Esophagus (tissue), 2 donors: ENCODE results near the gene IRF7. TPM values are rescaled to one million over a fixed set of nuclear protein-coding genes. Genes with fewer than 3 reads are reported as not detected.

Source experiments
- H3K27ac ChIP-seq, 2 donors: one replicate each; pipeline ENCODE4 v1.5.1; 2013; ENCODE audit warnings: low read depth in 2 of 2, mild to moderate bottlenecking in 2 of 2, inconsistent platforms in 1 of 2, low read length in 1 of 2, moderate library complexity in 1 of 2
- H3K27me3 ChIP-seq, 2 donors: one replicate each; pipeline ENCODE4 v1.6.1; 2013; ENCODE audit warnings: low read length in 2 of 2, control low read depth in 1 of 2, mild to moderate bottlenecking in 1 of 2; ENCODE audit not compliant: insufficient read depth in 2 of 2, control insufficient read depth in 1 of 2
- H3K36me3 ChIP-seq, 2 donors: one replicate each; pipeline ENCODE4 v1.6.1; 2013; ENCODE audit warnings: low read length in 1 of 2; ENCODE audit not compliant: control insufficient read depth in 2 of 2, insufficient read depth in 2 of 2
- H3K4me1 ChIP-seq, 2 donors: one replicate each; pipeline ENCODE4 v1.6.1; 2013; ENCODE audit warnings: low read length in 1 of 2; ENCODE audit not compliant: control insufficient read depth in 2 of 2, insufficient read depth in 2 of 2
- H3K4me3 ChIP-seq, 2 donors: one replicate each; pipeline ENCODE4 v1.5.1; 2013; ENCODE audit warnings: low read length in 2 of 2, mild to moderate bottlenecking in 2 of 2, low read depth in 1 of 2, moderate library complexity in 1 of 2
- H3K9me3 ChIP-seq, 2 donors: one replicate each; pipeline ENCODE4 v1.6.1; 2013; ENCODE audit warnings: mild to moderate bottlenecking in 2 of 2, low read depth in 1 of 2, low read length in 1 of 2, moderate library complexity in 1 of 2; ENCODE audit not compliant: control insufficient read depth in 2 of 2, insufficient read depth in 1 of 2
- WGBS, 2 donors: extraction: QIAGEN DNeasy Blood & Tissue Kit; methylation state at CpG; one replicate each; pipeline ENCODE4 v1.1.7; 2013; 5-methylcytosine and 5-hydroxymethylcytosine counted together
- polyA plus RNA-seq, 2 donors: library from polyadenylated mRNA; stranded (reverse); fragments of 200-250 nt; gene quantifications; one replicate each; pipeline ENCODE4 v1.2.3, GENCODE V29; 2013
- donor health status: healthy with polysubstance abuse.
- donor health status: Bipolar disorder and iron deficiency.

IRF7 gene
- polyA plus RNA-seq, 2 donors: 17.0 to 30.1 TPM

DNA sequence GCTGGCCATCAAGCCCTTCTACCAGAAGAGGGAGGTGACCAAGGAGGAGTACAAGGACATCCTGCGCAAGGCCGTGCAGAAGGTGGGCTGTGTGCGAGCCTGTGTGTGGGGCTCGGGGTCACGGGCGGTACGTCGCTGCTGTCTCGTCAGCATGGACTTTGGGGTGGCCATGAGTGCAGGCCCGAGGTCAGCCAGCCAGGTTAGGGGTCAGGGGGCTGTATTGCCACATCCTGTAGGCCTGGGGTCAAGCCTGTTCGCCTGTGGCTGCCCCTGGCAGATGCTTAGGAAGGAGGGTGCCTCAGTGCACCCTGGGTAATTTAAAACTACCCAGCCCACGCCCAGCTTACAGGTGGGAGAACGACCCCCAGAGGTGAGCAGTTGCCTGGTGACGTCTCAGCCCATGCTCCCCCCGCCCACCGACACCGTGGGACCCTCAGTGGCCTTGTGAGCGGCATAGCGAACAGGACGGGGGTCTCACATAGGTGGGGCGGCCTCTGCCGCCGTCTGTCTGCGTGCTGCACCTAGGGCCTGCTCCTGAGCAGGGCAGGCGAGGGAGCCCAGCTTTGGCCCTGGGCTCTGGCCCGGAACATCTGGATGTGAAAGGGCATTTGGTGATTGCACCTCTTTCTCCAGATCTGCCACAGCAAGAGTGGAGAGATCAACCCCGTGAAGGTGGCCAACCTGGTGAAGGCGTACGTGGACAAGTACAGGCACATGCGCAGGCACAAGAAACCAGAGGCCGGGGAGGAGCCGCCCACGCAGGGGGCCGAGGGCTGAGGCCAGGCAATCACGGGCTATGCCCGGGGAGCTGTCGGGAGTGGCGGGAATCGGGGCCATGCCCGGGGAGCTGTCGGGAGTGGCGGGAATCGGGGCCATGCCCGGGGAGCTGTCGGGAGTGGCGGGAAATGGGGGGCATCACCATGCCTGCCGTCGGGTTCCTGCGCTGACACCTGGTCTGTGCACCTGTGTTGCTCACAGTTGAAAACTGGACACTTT is 4.5 kb downstream of the IRF7 start:
- peak overlapping the region in 1 of 2 donors; percentile 38 for H3K27ac ChIP-seq
- peaks cover 18 to 32% of the 10 kb centered on the region in 2 donors for H3K4me1 ChIP-seq
- no peak overlapping the region for H3K4me3 ChIP-seq
- peaks cover 28 to 69% of the 10 kb centered on the region in 2 donors for H3K36me3 ChIP-seq
- no peaks in the 10 kb centered on the region for H3K27me3 ChIP-seq
- no peaks in the 10 kb centered on the region for H3K9me3 ChIP-seq
- WGBS, 2 donors: 65 to 71% methylated on average over 49 of the region's 49 CpGs

DNA sequence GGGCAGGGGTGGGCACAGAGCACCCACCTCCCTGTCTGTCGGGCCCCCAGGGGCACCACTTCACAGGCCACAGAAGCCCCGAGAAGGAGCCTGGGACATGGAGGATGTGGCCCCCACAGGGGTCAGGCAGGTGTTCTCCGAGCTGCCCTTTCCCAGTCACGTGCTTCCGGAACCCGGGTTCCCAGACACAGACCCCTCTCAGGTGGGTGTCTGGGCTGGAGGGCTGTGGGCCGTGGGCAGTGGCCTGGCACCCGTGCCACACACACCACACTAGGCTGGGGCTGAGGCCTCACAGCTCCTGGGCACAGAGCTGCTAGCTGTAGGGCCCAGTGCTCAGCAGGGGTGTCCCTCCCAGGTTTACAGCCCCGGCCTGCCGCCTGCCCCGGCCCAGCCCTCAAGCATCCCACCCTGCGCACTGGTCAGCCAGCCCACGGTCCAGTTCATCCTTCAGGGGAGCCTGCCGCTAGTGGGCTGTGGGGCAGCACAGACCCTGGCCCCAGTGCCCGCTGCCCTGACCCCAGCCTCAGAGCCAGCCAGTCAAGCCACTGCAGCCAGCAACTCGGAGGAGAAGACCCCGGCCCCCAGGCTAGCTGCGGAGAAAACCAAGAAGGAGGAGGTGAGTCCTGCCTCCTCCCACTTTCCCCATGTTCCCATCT is 5.5 kb downstream of the IRF7 start:
- no peak overlapping the region for H3K4me3 ChIP-seq
- no peak overlapping the region for H3K27ac ChIP-seq
- no peaks in the 10 kb centered on the region for H3K27me3 ChIP-seq
- 92 to 96% methylated on average over 18 of the region's 18 CpGs for WGBS, 2 donors
- peaks cover 18 to 40% of the 10 kb centered on the region in 2 donors for H3K4me1 ChIP-seq
- H3K36me3 ChIP-seq: peaks cover 29 to 76% of the 10 kb centered on the region in 2 donors
- no peaks in the 10 kb centered on the region for H3K9me3 ChIP-seq

DNA sequence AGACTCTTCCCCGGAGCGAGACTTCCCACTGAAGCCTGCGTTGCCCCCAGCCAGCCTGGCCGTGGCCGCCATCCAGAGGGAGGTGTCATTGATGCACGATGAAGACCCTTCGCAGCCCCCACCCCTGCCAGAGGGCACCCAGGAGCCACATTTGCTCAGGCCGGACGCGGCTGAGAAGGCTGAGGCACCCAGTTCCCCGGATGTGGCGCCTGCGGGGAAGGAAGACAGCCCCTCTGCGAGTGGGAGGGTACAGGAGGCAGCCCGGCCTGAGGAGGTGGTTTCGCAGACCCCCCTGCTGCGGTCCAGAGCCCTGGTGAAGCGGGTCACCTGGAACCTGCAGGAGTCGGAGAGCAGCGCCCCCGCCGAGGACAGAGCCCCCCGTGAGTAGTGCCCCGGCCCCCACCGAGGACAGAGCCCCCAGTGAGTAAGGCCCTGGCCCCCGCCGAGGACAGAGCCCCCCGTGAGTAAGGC is 6.4 kb downstream of the IRF7 start:
- Histone ChIP-seq H3K27me3 (no peaks in the 10 kb centered on the region), H3K4me1 (peaks cover 12 to 32% of the 10 kb centered on the region in 2 donors), H3K4me3 (no peak overlapping the region), H3K9me3 (no peaks in the 10 kb centered on the region), H3K27ac (no peak overlapping the region), H3K36me3 (peaks cover 31 to 84% of the 10 kb centered on the region in 2 donors)
- WGBS, 2 donors: 92 to 93% methylated on average over 25 to 28 of the region's 28 CpGs

DNA sequence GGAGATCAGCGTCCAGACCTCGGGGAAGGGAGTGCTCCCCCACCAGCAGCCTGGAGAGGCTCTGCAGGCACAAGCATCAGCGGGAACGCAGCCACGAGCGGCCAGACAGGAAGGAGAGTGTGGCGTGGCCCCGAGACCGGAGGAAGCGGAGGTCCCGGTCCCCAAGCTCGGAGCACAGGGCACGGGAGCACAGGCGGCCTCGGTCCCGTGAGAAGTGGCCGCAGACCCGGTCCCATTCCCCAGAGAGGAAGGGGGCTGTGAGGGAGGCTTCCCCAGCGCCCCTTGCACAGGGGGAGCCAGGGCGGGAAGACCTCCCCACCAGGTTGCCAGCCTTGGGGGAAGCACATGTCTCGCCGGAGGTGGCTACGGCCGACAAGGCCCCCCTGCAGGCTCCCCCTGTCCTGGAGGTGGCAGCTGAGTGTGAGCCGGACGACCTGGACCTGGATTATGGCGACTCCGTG is 6.9 kb downstream of the IRF7 start:
- no peaks in the 10 kb centered on the region for H3K9me3 ChIP-seq
- H3K36me3 ChIP-seq: peaks cover 31 to 87% of the 10 kb centered on the region in 2 donors
- no peak overlapping the region for H3K4me3 ChIP-seq
- H3K27ac ChIP-seq: no peak overlapping the region
- no peaks in the 10 kb centered on the region for H3K27me3 ChIP-seq
- WGBS, 2 donors: 87 to 88% methylated on average over 28 of the region's 28 CpGs
- peaks cover 7 to 27% of the 10 kb centered on the region in 2 donors for H3K4me1 ChIP-seq

DNA sequence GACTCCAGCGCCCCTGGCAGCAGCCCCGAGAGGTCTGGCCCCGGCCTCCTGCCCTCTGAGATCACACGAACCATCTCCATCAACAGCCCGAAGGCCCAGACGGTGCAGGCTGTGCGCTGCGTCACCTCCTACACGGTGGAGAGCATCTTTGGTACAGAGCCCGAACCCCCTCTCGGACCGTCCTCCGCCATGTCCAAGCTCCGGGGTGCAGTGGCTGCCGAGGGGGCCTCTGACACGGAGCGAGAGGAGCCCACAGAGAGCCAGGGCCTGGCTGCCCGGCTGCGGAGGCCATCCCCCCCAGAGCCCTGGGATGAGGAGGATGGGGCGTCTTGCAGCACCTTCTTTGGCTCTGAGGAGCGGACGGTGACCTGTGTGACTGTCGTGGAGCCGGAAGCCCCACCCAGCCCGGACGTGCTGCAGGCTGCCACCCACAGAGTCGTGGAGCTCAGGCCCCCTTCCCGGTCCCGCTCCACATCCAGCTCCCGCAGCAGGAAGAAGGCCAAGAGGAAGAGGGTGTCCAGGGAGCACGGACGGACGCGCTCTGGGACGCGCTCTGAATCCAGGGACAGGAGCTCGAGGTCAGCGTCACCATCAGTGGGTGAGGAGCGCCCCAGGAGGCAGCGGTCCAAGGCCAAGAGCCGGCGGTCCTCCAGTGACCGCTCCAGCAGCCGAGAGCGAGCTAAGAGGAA is 7.6 kb downstream of the IRF7 start:
- H3K4me3 ChIP-seq: no peak overlapping the region
- H3K27me3 ChIP-seq: no peaks in the 10 kb centered on the region
- WGBS, 2 donors: 91 to 92% methylated on average over 45 of the region's 45 CpGs
- H3K27ac ChIP-seq: no peak overlapping the region
- H3K9me3 ChIP-seq: no peaks in the 10 kb centered on the region
- H3K36me3 ChIP-seq: peaks cover 31 to 89% of the 10 kb centered on the region in 2 donors
- peaks cover 3 to 22% of the 10 kb centered on the region in 2 donors for H3K4me1 ChIP-seq

DNA sequence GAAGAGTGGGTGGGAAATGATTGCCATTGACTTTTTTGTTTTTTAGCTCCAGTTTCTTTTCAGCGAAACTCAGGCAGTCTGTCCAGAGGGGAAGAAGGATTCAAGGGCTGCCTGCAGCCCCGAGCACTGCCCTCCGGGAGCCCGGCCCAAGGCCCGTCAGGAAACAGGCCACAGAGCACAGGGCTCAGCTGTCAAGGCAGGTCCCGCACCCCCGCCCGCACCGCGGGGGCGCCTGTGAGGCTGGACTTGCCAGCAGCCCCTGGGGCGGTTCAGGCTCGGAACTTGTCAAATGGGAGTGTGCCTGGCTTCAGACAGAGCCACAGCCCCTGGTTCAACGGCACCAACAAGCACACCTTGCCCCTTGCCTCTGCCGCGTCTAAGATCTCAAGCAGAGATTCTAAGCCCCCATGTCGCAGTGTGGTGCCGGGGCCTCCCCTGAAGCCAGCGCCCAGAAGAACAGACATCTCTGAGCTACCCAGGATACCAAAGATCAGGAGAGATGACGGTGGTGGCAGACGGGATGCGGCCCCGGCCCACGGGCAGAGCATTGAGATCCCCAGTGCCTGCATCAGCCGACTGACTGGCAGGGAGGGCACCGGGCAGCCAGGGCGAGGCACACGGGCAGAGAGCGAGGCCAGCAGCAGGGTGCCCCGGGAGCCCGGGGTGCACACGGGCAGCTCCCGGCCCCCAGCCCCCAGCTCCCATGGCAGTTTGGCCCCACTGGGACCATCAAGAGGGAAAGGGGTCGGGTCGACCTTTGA is 8.6 kb downstream of the IRF7 start:
- Histone ChIP-seq H3K9me3 (no peaks in the 10 kb centered on the region), H3K4me1 (peaks cover 0 to 13% of the 10 kb centered on the region in 2 donors), H3K36me3 (peaks cover 34 to 84% of the 10 kb centered on the region in 2 donors), H3K27me3 (no peaks in the 10 kb centered on the region), H3K27ac (peak overlapping the region in 1 of 2 donors; percentile 45), H3K4me3 (no peak overlapping the region)
- WGBS, 2 donors: 83 to 85% methylated on average over 35 of the region's 35 CpGs

DNA sequence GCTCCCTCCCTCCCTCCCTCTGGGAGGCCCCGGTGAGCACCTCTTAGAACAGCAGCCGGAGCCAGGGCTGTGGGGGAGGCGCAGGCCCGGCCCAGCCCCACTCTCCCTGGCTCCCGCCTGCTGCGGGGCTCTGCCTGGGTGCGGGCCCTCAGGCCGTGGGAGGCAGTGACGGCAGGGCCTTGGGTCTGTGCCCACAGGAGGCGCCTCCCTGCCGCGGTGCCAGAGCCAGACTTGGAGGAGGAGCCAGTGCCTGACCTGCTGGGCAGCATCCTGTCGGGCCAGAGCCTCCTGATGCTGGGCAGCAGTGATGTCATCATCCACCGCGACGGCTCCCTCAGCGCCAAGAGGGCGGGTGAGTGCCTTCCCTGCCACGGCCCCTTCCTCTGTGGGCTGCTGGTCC is 9.5 kb downstream of the IRF7 start:
- Histone ChIP-seq H3K36me3 (peaks cover 34 to 82% of the 10 kb centered on the region in 2 donors), H3K9me3 (no peaks in the 10 kb centered on the region), H3K27ac (peak overlapping the region; percentile 45 to 67), H3K27me3 (no peaks in the 10 kb centered on the region), H3K4me3 (no peak overlapping the region), H3K4me1 (peaks cover 0 to 11% of the 10 kb centered on the region in 2 donors)
- 50 to 56% methylated on average over 18 to 19 of the region's 19 CpGs for WGBS, 2 donors

DNA sequence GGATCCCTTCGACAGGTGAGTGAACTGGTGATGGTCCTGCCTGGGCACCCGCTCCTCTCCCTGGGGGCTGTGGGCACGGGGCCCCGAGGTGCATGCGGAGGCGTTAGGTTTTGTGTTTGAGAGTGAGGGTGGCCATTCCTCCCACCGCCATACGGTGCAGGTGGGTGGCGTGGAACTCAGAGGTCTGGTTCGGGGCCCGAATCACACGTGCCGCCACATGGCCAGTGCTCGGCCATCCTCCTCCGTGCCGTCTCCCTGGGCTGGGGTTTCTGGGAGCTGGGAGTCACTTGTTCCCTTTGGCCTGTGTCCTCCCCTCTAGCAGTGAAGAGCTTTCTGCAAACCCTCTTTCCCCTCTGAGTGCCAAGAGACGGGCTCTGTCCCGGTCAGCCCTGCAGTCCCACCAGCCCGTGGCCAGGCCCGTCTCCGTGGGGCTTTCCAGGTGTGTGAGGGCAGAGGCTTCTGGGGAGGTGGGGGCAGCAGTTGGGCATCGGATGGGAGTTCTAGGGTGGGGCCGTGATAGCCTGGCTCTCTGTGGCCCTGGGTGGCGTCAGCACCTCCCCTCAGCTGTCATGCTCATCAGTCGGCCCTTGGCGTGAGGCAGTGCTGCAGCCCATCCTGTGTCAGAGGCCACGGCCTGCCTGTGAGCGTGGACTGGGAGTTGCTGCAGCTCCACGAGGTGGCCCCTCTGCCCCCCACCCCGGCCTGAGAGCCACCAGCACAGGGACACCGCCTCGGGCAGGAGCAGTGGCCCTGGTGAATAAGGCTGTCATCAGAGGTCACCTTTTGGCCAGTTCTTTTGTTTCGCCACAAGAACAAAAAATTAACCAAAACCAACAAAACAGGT is 10.2 kb downstream of the IRF7 start:
- H3K9me3 ChIP-seq: no peaks in the 10 kb centered on the region
- no peaks in the 10 kb centered on the region for H3K27me3 ChIP-seq
- WGBS, 2 donors: 89 to 90% methylated on average over 33 of the region's 33 CpGs
- H3K27ac ChIP-seq: peak overlapping the region; percentile 23 to 65
- H3K4me1 ChIP-seq: peaks cover 0 to 11% of the 10 kb centered on the region in 2 donors
- H3K4me3 ChIP-seq: no peak overlapping the region
- H3K36me3 ChIP-seq: peaks cover 28 to 78% of the 10 kb centered on the region in 2 donors
